ACC112 (cell line): Measurements from ENCODE around the gene OXSR1.
"Not testable (repeated sequence)": the region's sequence is repeated elsewhere in the genome, so short reads cannot be mapped to it uniquely, and the experiment has no call there.

Source experiments
- H2AFZ ChIP-seq: fragments of 200-600 bp; sonication (generic); one replicate; pipeline ENCODE4 v1.6.0; 2017; ENCODE audit warnings: antibody characterized with exemption, low read length; ENCODE audit not compliant: unreplicated experiment
- H3K27ac ChIP-seq: fragments of 200-600 bp; sonication (generic); 2 replicates; pipeline ENCODE4 v1.5.1; 2014; ENCODE audit warnings: low read depth, mild to moderate bottlenecking, antibody characterized with exemption, low read length, moderate library complexity
- H3K27me3 ChIP-seq: fragments of 200-600 bp; sonication (generic); 2 replicates; pipeline ENCODE4 v1.6.1; 2014; ENCODE audit warnings: mild to moderate bottlenecking, antibody characterized with exemption, low read length, moderate library complexity, mixed read lengths; ENCODE audit not compliant: insufficient read depth
- H3K36me3 ChIP-seq: fragments of 200-600 bp; sonication (generic); 2 replicates; pipeline ENCODE4 v1.6.1; 2016; ENCODE audit warnings: mild to moderate bottlenecking, antibody characterized with exemption, low read length, moderate library complexity, mixed read lengths; ENCODE audit not compliant: insufficient read depth
- H3K4me1 ChIP-seq: fragments of 200-600 bp; sonication (generic); one replicate; pipeline ENCODE4 v1.6.1; 2016; ENCODE audit warnings: low read length, mixed read lengths; ENCODE audit not compliant: insufficient read depth, unreplicated experiment, control insufficient read depth
- H3K4me3 ChIP-seq: fragments of 200-600 bp; sonication (generic); 2 replicates; pipeline ENCODE4 v1.5.1; 2014; ENCODE audit warnings: mild to moderate bottlenecking, low read depth, low read length
- H3K79me2 ChIP-seq: fragments of 200-600 bp; sonication (generic); one replicate; pipeline ENCODE4 v1.6.0; 2016; ENCODE audit warnings: low read length; ENCODE audit not compliant: control insufficient read depth, unreplicated experiment, insufficient read depth

OXSR1 gene

DNA sequence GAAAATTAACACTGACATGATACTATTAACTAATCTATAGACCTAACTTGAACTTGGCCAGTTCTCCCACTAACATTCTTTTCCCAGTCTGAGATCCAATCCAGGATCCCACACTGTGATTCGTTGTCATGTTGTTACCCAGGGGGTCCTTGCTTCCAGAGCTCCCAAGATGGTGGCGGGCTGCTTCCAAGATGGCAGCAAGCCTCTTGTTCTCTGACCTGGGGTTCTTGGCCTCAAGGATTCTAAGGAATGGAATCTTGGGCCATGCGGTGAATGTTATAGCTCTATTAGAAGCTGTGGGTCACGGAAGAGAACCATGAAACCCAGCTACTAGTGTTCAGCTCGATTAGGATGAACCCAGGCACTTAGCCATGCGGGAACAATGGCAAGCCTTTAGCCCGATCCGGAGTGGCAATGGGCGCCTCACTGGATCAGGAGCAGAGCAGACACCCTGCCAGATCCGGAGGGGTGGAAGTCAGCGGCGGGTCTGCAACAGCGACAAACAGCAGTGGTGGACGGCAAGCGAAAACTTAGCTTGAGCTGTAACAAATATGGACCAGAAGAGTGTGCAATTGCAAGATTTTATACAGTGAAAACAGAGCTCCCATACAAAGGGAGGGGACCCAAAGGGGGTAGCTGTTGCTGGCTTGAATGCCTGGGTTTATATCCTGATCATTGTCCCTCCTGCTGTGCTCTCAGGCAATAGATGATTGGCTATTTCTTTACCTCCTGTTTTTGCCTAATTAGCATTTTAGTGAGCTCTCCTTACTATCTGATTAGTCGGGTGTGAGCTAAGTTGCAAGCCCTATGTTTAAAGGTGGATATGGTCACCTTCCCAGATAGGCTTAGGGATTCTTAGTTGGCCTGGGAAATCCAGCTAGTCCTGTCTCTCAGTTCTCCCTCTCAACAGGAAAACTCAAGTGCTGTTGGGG lies 124.2 kb downstream of the OXSR1 start:
- H3K27me3 ChIP-seq, H3K36me3 ChIP-seq, H3K4me1 ChIP-seq, H3K79me2 ChIP-seq, H3K27ac ChIP-seq, H2AFZ ChIP-seq, H3K4me3 ChIP-seq: not testable (repeated sequence)

DNA sequence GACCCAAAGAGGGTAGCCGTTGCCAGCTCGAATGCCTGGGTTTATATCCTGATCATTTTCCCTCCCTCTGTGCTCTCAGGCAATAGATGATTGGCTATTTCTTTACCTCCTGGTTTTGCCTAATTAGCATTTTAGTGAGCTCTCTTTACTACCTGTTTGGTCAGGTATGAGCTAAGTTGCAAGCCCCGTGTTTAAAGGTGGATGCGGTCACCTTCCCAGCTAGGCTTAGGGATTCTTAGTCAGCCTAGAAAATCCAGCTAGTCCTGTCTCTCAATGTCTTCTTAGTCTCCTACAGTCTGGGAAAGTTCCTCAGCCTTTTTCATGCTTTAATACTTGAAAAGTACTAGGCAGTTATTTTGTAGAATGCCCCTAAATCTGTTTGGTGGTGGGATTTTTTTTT lies 131.7 kb downstream of the OXSR1 start:
- H2AFZ ChIP-seq, H3K36me3 ChIP-seq, H3K4me1 ChIP-seq, H3K79me2 ChIP-seq, H3K27ac ChIP-seq, H3K4me3 ChIP-seq, H3K27me3 ChIP-seq: not testable (repeated sequence)

DNA sequence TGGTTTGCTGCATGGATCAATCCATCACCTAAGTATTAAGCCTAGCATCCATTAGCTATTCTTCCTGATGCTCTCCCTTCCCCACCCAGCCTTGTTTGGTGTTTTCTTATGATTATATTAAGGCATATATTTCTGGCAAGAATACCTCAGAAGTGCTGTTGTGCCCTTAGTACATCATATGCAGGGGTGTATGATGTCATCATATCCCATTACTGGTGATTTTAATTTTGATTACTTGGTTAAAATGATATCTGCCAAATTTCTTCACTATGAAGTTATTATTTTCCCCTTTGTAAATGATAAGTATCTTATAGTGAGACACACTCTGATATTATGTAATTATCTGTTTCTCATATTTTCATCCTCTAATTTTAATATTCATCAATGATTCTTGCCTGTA lies 132.2 kb downstream of the OXSR1 start:
- no peaks in the 10 kb centered on the region for H3K79me2 ChIP-seq
- no peaks in the 10 kb centered on the region for H3K36me3 ChIP-seq
- no peak overlapping the region for H3K27ac ChIP-seq
- H2AFZ ChIP-seq: no peak overlapping the region
- H3K4me1 ChIP-seq: no peaks in the 10 kb centered on the region
- H3K27me3 ChIP-seq: no peaks in the 10 kb centered on the region
- H3K4me3 ChIP-seq: no peak overlapping the region

DNA sequence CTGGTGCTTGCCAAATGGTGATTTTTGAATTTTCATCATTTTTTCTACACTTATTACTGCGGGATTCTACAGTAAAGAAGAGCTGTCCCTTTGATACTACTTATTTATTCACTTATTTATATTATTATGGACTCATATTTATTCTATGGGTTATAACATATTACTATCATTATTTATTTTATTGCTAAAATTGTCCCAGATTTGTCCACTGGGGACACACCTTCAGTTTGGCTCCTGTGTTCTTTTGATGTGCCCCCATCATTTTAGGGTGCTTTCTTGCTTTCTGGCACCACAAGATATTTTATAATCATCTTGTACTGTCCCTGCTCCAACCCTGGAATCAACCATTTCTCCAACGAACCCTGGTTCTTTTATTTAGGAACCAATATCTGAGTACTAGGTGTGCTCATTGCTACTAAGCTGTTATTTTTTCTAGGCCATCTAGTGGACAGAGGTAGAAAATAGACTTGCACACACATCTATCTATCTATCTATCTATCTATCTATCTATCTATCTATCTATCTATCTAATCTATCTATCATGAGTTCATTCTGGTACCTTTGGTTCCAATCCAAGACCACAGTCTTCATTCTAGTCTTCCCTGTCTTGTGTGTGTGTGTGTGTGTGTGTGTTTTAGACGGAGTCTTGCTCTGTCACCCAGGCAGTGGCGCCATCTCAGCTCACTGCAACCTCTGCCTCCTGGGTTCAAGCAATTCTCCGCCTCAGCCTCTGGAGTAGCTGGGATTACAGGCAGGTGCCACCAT lies 132.8 kb downstream of the OXSR1 start:
- no peaks in the 10 kb centered on the region for H3K27me3 ChIP-seq
- H3K36me3 ChIP-seq: no peaks in the 10 kb centered on the region
- H3K79me2 ChIP-seq: no peaks in the 10 kb centered on the region
- H3K4me3 ChIP-seq: no peak overlapping the region
- no peak overlapping the region for H3K27ac ChIP-seq
- H2AFZ ChIP-seq: no peak overlapping the region
- no peaks in the 10 kb centered on the region for H3K4me1 ChIP-seq
